Esophagus muscularis mucosa (tissue), 4 donors: ENCODE results near the gene HRH2. TPM values are rescaled to one million over a fixed set of nuclear protein-coding genes. Genes with fewer than 3 reads are reported as not detected.
A peak's percentile ranks its signal among the peaks of the same experiment; 100 is the strongest.

Experiments used
- DNase-seq: peaks from one replicate; pipeline ENCODE4 v3.0.0-alpha.2; 2017; ENCODE audit errors: extremely low spot score
- H3K27ac ChIP-seq, 4 donors: fragments of 200-600 bp; sonication (generic); replicated peaks in 1 of 4; 1 replicate in 3 of 4; 2 replicates in 1 of 4; pipeline ENCODE4 v1.5.1; 2016 to 2019; ENCODE audit warnings: mild to moderate bottlenecking in 1 of 4
- H3K27me3 ChIP-seq, 4 donors: fragments of 200-600 bp; sonication (generic); one replicate each; pipeline versions ENCODE4 v1.5.1 to v1.6.0; 2016 to 2019
- H3K36me3 ChIP-seq, 4 donors: fragments of 200-600 bp; sonication (generic); one replicate each; pipeline ENCODE4 v1.5.1; 2016 to 2019
- H3K4me1 ChIP-seq, 4 donors: fragments of 200-600 bp; sonication (generic); one replicate each; pipeline ENCODE4 v1.5.1; 2016 to 2019
- H3K4me3 ChIP-seq, 4 donors: fragments of 200-600 bp; sonication (generic); 1 replicate in 2 of 4; 2 replicates in 2 of 4; pipeline ENCODE4 v1.5.1; 2016 to 2019; ENCODE audit warnings: mild to moderate bottlenecking in 4 of 4, moderate library complexity in 1 of 4
- H3K9me3 ChIP-seq, 4 donors: fragments of 200-600 bp; sonication (generic); 1 replicate in 3 of 4; 2 replicates in 1 of 4; pipeline ENCODE4 v1.5.1; 2016 to 2019
- CTCF ChIP-seq, 3 experiments: fragments of 200-600 bp in 2 of 3; fragments of 450-650 bp in 1 of 3; sonication (generic) in 2 of 3; IDR thresholded peaks; one replicate each; pipeline ENCODE4 v1.5.1; 2017 to 2019; ENCODE audit warnings: antibody characterized with exemption in 3 of 3, mild to moderate bottlenecking in 2 of 3, moderate library complexity in 1 of 3
- EP300 ChIP-seq: sonication (generic); formaldehyde crosslinking; IDR thresholded peaks from one replicate; pipeline ENCODE4 v1.6.1; 2017; ENCODE audit warnings: antibody characterized with exemption
- POLR2A ChIP-seq: fragments of 450-650 bp; IDR thresholded peaks from one replicate; pipeline ENCODE4 v1.6.1; 2017; ENCODE audit warnings: antibody characterized with exemption, moderate library complexity, mild to moderate bottlenecking, low read depth
- POLR2AphosphoS5 ChIP-seq, 2 donors: sonication (generic); formaldehyde crosslinking; IDR thresholded peaks; one replicate each; pipeline ENCODE4 v1.6.1; 2017; ENCODE audit warnings: antibody characterized with exemption in 2 of 2
- WGBS: methylation state at CpG from one replicate; pipeline ENCODE4 v1.1.5; 2018; 5-methylcytosine and 5-hydroxymethylcytosine counted together
- intact Hi-C: fragments of 100-400 bp; cut with DNase I; formaldehyde crosslinking; loops from one replicate; pipeline ENCODE4 v1.15.1; 2023
- total RNA-seq, 4 donors: library from RNA; depleted of rRNA; stranded (reverse); fragments of >200 nt; gene quantifications; one replicate each; pipeline versions ENCODE4 v1.1.0 to v1.2.1, GENCODE V29; 2016

Gene HRH2
- total RNA-seq, 4 donors from 2014 or later = 1.9 to 10.9 (median 2.8) TPM

- 71% methylated on average over 5 of the region's 5 CpGs for WGBS
- no peak for TF ChIP-seq CTCF (IDR thresholded peaks at IDR 0.05)
- intact Hi-C loops = no loop called here
- Histone ChIP-seq H3K4me3 (no peak overlapping the region), H3K27ac (peak overlapping the region in 1 of 4 donors; percentile 39), H3K27me3 (peaks cover 0 to 62% (median 0%) of the 10 kb centered on the region in 4 donors), H3K9me3 (no peaks in the 10 kb centered on the region), H3K4me1 (peaks cover 0 to 32% (median 7%) of the 10 kb centered on the region in 4 donors), H3K36me3 (no peaks in the 10 kb centered on the region)
- DNase-seq = no peak
Measured at GRCh38 chr5:175693741-175694140, 35.9 kb downstream of the HRH2 start.

- intact Hi-C loops = no loop called here
- no peaks in the 10 kb centered on the region for H3K9me3 ChIP-seq
- H3K36me3 ChIP-seq = no peaks in the 10 kb centered on the region
- DNase-seq = no peak
- no peak overlapping the region for H3K4me3 ChIP-seq
- WGBS = 71% methylated on average over 7 of the region's 13 CpGs
- peak overlapping the region in 2 of 4 donors; percentile 27 to 37 for H3K27ac ChIP-seq
- H3K4me1 ChIP-seq = peaks cover 0 to 26% (median 7%) of the 10 kb centered on the region in 4 donors
- TF ChIP-seq POLR2A (no peak), EP300 (no peak), POLR2AphosphoS5 (IDR thresholded peaks at IDR 0.05) (no peak), CTCF (IDR thresholded peaks at IDR 0.05) (no peak)
- peaks cover 0 to 54% (median 0%) of the 10 kb centered on the region in 4 donors for H3K27me3 ChIP-seq
Measured at GRCh38 chr5:175694371-175695160, 36.7 kb downstream of the HRH2 start.

GRCh38 chr5:175695161-175696126 lies 37.6 kb downstream of the HRH2 start:
- Histone ChIP-seq H3K27me3 (peaks cover 0 to 52% (median 0%) of the 10 kb centered on the region in 4 donors), H3K4me1 (peaks cover 0 to 22% (median 4%) of the 10 kb centered on the region in 4 donors), H3K27ac (peak overlapping the region in 2 of 4 donors; percentile 27 to 43), H3K9me3 (no peaks in the 10 kb centered on the region), H3K4me3 (no peak overlapping the region), H3K36me3 (no peaks in the 10 kb centered on the region)
- intact Hi-C loops = no loop called here
- no peak for TF ChIP-seq POLR2AphosphoS5 (IDR thresholded peaks at IDR 0.05)
- TF ChIP-seq POLR2A = no peak
- no peak for TF ChIP-seq EP300
- TF ChIP-seq CTCF (IDR thresholded peaks at IDR 0.05) = no peak
- 86% methylated on average over 19 of the region's 19 CpGs for WGBS
- no peak for DNase-seq

- 48% methylated on average over 16 of the region's 16 CpGs for WGBS
- Histone ChIP-seq H3K4me1 (peaks cover 0 to 22% (median 4%) of the 10 kb centered on the region in 4 donors), H3K27ac (peak overlapping the region in 2 of 4 donors; percentile 22 to 43), H3K4me3 (no peak overlapping the region), H3K36me3 (no peaks in the 10 kb centered on the region), H3K27me3 (peaks cover 0 to 47% (median 0%) of the 10 kb centered on the region in 4 donors), H3K9me3 (no peaks in the 10 kb centered on the region)
- intact Hi-C loops = no loop called here
- DNase-seq = no peak
- TF ChIP-seq CTCF (IDR thresholded peaks at IDR 0.05) = peak in 1 of 3 experiments; percentile 37
- no peak for TF ChIP-seq EP300
Measured at GRCh38 chr5:175696139-175696854, 38.4 kb downstream of the HRH2 start.
